OCI-LY1 (cell line): ENCODE data around the gene AP1M1.

ENCODE experiments used
- CTCF ChIP-seq: fragments of 200-600 bp; sonication (generic), shearing (Covaris generic); IDR thresholded peaks from 2 replicates; pipeline ENCODE4 v1.5.1; 2017; ENCODE audit warnings: mild to moderate bottlenecking, antibody characterized with exemption, low read length, moderate library complexity, mixed read lengths
- EZH2 ChIP-seq: fragments of 200-600 bp; sonication (generic), shearing (Covaris generic); IDR thresholded peaks from 2 replicates; pipeline ENCODE4 v1.8.0; 2017; ENCODE audit warnings: borderline replicate concordance, mixed run types, mild to moderate bottlenecking, antibody characterized with exemption, low read length, moderate library complexity, mixed read lengths

GRCh38 chr19:16272945-16273344 is 75.2 kb downstream of the AP1M1 start:
- TF ChIP-seq CTCF (no peak), EZH2 (no peak)
